Germinal center (tissue), 1 donor: Measurements from ENCODE around the gene GPC6.
"Not testable (repeated sequence)": the region's sequence is repeated elsewhere in the genome, so short reads cannot be mapped to it uniquely, and the experiment has no call there.

Experiments
- DNase-seq: peaks from one replicate; pipeline ENCODE4 v3.0.0; 2012; ENCODE audit warnings: mixed read lengths, low spot score

GPC6 gene

DNA sequence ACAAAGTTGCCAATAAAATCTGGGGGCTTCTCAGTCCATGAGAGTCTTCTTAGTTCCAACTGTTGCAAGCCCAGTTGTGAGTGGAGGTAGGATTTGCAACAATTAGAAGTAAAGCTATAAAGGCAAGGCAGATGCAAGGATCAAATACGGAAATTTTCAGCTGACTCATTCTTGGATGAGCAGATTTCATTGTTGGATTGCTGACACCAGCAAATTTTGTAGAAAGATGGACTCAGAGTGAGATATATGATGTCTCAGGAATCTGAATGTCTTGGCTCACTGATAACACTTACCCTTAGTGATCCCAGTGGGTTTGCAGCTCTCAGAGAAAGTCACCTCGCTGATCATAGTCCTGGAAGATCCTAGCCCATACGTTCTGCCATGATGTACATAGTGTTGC lies 209.0 kb downstream of the GPC6 start:
- DNase-seq = no peak

DNA sequence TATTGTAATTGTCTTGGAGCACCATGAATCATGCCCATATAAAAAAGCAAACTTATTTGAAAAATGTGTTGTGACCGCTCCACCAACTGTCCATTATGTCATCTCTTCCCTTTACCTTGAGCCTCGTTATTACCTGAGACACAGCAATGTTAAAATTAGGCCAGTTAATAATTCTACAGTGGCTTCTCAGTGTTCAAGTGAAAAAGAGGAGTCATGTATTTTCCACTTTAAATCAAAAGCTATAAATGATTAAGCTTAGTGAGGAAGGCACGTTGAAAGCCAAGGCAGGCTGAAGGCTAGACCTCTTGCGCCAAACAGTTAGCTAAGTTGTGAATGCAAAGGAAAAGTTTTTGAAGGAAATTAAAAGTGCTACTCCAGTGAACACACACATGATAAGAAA lies 210.5 kb downstream of the GPC6 start:
- no peak for DNase-seq

DNA sequence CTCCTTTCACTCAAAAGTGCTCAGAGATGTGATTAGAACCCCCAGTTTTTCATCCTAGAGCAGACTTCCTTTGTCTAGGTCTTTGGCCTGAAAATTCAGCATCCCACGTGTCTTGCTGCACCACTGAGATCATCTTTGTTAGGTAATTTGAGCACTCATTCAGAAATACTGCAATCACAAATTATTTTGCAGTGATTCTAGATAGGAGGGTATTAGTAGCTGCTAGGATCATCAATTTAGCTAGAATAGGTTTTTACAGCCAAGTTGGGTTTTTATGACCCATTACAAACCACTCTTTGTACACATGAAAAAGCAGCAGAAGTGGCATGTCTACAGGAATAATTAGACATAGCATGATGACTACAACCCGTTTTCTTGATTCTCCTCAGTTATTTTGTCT lies 219.6 kb downstream of the GPC6 start:
- no peak for DNase-seq

DNA sequence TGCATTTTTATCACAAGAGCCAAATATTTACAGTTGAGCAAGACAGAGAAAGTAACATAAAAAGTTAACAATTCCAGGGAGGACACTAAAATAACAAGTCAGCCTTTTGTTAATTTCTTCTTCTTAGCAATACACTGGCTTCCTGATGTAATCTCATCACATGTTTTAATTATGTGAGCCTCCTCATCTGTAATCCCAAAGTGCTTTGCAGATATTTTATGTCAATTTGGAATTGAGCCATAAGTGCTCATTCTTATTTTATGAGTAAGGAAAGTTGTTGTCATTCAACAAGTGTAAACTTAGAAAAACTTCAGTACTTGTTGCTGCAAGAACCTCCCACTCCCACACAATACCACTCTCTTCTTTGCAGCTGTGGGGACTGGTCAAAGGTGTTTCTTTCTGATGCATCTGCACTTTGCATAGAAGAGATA lies 223.6 kb downstream of the GPC6 start:
- DNase-seq = no peak

DNA sequence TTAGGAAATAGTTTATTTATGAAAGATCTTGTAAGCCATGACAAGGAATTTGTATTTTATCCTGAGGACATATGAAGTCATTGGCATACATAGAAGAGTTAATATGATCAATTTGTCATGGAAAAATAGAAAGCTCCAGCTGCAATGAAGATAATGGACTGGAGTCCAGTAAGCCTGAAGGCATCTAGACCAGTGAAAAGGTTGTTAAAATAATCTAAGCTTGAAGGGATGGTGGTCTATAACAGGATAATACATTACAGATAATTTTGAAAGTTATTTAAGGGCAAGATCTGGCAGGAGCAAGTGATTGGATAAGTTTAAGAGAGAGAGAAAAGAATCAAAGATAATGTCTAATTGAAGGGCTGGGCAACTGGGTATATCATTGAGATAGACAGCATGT lies 224.2 kb downstream of the GPC6 start:
- DNase-seq = no peak

DNA sequence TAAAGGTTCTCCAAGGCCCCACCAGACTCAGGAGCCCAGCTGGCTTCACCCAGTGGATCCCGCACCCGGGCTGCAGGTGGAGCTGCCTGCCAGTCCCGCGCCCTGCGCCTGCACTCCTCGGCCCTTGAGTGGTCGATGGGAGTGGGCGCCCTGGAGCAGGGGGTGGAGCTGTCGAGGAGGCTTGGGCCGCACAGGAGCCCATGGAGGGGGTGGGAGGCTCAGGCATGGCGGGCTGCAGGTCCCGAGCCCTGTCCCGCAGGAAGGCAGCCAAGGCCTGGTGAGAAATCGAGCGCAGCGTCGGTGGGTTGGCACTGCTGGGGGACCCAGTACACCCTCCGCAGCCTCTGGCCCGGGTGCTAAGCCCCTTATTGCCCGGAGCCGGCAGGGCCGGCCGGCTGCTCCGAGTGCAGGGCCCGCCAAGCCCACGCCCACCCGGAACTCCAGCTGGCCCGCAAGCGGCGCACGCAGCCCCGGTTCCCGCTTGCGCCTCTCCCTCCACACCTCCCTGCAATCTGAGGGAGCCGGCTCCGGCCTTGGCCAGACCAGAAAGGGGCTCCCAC lies 228.1 kb downstream of the GPC6 start:
- not testable (repeated sequence) for DNase-seq

DNA sequence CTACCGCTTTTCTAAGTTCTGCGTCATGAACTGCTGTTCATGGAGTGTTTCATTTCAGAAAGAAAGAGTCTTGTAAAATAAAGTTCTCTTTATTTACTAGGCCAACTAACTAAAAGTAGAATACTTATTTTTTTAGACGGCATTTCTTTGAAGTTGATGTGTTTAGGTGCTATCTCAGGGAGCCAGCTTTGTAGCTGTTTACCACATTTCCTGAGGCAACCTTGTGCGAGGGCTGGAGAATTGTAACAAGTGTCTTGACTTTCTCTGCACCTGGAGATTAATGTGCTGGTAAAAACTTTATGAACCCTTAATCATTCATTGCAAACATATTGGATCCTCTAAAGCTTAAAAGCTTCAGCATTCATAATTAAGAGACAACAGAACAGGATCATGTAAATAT lies 229.3 kb downstream of the GPC6 start:
- no peak for DNase-seq

DNA sequence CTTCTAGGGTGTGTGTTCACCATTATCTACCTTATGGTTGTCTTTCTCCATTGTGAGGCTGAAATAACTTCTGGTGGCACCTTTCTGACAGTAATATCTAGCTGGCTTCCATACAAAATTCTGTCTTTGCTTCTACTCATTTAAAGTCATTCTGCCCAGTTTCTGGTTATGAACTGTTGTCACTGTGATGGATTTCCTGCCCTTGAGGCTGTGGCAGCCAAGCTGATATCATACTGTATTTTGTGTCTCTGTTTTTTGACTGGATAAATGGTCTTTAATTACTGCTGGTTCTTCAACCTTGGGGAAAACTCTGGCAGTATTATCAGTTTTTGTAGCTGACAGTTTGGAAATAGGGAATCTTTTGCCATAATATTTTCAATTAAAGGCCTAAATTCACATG lies 233.4 kb downstream of the GPC6 start:
- no peak for DNase-seq

DNA sequence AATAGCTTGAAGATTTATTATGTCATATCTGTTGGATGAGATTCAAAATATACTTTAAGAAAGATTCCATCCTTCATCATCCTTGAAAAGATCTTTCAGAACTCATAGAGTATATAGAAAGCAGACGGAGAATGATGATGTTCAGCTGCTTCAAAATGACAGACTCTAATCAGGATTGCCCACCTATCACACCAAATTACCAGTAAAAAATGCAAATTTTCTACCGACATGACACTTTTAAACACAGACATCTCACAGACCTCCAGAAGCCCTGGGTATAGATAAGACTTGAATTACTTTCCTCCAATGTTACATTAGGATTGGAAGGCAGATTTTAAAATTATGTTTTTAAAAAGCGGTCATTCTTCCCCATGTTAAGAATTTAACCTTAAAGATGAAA lies 235.5 kb downstream of the GPC6 start:
- DNase-seq = no peak

DNA sequence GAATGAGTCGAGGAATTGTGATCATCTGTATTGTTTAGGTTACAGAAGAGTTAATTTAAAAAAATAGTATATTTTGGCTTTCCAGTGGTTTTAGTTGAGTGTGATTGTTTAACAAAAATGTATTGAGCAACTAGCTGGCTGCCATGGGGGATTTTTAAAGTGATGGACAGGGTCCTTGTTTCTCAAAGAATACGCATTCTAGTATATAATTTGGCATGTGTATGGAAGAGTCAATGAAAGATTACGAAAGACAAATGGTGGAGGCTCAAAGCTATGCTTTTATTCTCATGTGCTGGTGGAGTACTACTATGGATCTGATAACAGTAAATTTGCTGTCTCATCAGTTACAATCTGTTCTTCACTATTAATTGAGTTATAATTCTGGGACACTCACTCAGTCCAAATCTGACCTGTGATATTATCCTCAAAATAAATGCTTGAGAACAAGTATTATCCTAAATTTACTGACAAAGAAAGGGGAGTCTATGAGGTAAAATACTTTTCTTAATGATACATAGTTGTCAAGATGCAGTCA lies 240.0 kb downstream of the GPC6 start:
- DNase-seq = no peak

DNA sequence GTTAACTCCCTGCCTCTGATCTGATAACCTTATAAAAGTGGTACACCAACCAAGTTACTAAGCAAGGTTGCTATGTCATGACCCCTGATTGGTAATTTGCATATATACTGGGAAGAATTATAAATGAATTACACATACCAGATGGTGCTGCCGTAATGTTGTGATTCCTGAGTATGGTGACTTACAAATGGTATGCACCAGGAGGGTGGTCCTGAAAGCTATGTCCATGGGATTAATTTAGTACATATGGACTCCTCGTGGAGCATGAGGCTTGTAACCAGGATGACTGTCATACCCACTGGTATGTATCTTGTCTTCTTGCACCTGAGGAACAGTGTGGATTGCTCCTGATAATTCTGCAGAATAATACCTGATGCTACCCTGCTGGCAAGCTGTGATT lies 240.6 kb downstream of the GPC6 start:
- no peak for DNase-seq

DNA sequence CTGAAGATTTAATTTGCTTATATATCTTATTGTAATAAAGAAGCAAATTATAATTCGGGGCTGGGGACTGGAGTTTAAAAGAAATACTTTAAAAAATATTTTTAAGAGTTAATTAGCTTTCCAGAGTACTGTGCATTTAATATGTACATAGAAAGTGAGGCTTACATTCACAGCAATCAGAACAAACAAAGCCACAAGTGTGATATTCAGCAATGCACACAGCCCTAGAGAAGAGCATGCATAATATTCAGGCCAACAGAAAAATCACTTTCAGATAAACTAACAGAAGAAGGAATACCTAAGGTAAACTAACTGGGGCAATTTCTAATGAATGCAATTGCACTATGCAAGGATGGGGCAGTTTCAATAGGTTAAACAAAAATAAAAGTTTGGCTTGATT lies 241.8 kb downstream of the GPC6 start:
- no peak for DNase-seq

DNA sequence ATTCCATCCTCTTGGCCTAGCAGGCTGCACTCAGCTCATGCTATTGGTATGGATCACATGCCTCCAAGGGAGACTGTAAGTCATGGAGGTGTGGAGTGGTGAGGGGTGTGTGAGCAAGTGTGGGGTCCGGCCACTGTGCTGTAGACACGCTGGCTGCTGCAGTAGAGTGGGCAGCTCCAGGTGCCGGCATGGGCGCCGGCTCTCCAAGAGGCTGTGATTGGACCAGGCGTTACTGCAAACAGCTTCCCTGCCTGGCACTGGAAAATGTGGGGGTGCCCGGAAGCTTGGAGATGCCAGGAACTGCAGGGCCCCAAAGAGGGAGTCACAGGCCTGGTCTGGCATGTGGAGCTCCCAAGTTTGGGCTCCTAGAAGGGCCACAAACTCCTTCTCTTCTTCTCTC lies 245.7 kb downstream of the GPC6 start:
- DNase-seq = no peak

DNA sequence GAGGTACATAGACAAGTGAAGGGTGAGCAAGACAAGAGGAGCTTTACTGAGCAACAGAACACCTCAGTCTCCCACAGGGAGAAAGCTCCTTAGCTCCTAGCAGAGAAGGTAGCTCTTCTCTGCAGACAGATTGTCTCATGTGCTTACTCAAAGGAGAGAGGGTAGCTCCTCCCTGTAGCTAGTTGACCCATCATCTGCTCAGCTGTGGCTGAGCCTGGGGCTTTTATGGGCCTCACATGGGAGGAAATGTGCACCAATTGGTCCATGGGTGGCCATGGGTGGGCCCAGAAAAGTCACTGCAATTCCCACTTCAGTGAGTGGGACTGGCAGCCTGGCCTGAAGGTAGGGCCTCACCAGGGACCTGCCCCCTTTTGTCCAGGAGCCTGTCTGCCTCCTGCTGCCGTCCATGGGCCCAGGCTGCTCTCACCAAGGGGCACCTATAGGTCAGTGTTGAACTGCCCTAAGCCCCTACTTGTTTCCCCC lies 246.2 kb downstream of the GPC6 start:
- DNase-seq = no peak

DNA sequence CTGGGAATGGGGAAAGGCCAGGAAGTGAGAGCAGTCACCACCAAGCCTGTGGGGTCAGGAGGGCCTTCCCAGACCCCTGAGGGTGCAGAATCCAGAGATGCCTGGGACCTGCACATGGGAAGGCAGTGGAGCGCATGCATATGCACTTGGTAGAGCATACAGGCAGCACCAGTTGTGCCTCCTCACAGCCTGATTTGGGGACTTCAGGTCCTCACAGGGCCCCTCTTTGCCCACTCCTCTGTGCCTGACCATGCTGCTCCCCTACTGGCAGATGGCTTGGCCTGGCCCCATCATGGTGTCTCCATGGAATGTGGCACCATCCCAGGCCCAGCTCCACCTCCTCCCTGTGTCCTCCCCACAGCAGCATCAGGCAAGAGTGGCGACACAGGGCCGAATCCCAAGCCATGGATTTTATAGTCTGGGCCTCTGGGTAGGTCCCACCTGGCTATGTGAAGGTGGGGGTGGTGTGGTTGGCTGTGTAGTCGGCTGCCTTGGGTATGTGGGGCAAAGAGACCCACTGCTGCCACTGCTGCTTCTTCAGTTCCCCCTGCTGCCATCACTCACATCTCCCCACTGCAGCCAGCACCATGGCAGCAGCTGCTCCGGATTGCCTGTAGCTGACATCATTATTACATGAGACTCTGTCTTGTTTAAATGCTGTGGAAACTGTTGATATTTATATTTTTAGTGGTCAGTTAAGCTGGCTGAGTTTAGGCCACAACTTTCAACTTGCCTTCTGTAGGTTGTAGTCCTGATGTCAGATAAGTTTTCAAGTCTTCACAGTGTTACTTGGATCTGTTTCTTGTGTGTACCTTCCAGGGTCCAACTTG lies 247.0 kb downstream of the GPC6 start:
- no peak for DNase-seq

DNA sequence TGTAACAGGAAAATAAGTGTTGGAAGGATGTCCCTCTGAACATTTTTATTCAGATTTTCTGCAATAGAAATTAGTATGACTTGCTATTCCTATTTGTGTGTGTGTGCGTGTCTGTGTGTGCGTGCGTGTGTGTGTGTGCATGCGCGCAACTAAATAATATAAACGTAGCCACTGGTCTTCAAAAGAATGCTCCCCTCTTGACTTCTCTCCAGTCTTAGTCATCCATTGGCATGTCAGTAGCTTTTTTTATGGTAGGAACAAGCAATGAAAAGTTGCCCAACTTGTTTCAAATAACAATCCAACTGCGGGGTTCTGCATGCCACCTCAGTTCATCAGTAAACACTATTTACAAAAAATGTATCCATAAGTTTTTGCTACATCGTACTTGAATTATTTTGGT lies 249.6 kb downstream of the GPC6 start:
- DNase-seq = no peak

DNA sequence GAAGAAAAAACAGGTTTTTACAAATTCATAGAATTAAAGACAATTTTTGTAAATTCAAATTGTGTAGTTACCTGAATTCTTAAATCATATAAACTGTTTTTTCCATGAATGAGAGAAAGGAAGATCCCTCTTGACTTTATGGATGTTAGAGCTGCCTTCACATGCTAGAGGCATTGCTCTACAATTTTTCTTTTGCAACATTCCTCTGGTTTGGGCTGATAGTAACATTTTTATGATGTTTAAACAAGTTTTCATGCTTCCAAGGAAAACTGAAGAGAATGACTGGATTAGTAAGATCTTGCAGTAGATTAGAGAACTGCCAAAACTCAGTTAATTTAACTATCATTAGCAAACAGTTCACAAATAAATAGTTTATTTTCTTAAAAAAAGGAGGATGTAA lies 250.6 kb downstream of the GPC6 start:
- DNase-seq = no peak

DNA sequence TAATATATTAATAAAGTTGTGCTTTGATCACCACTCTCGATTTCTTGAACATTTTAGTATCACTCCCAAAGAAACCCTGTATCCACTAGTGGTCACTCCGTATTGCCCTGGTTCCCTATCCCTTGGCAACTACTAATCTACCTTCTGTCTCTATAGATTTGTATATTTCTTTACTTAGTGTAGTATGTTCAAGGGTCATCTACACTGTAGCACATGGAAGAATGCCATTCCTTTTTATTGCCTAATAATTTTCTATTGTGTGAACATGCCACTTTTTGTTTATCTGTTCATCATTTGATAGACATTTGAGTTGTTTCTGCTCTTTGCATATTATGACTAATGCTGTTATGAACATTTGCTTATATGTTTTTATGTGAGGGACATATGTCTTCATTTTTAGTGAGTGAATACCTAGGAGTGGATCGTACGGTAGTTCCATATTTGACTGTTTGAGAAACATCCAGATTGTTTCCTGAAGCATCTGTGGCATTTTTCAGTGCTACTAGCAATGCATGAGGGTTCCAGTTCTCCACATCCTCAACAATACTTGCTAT lies 254.0 kb downstream of the GPC6 start:
- DNase-seq = no peak

DNA sequence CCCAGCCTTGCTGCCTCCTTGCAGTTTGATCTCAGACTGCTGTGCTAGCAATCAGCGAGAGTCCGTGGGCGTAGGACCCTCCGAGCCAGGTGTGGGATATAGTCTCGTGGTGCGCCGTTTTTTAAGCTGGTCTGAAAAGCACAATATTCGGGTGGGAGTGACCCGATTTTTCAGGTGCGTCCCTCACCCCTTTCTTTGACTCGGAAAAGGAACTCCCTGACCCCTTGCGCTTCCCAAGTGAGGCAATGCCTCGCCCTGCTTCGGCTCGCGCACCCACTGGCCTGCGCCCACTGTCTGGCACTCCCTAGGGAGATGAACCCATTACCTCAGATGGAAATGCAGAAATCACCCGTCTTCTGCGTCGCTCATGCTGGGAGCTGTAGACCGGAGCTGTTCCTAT lies 269.5 kb downstream of the GPC6 start:
- DNase-seq = not testable (repeated sequence)

DNA sequence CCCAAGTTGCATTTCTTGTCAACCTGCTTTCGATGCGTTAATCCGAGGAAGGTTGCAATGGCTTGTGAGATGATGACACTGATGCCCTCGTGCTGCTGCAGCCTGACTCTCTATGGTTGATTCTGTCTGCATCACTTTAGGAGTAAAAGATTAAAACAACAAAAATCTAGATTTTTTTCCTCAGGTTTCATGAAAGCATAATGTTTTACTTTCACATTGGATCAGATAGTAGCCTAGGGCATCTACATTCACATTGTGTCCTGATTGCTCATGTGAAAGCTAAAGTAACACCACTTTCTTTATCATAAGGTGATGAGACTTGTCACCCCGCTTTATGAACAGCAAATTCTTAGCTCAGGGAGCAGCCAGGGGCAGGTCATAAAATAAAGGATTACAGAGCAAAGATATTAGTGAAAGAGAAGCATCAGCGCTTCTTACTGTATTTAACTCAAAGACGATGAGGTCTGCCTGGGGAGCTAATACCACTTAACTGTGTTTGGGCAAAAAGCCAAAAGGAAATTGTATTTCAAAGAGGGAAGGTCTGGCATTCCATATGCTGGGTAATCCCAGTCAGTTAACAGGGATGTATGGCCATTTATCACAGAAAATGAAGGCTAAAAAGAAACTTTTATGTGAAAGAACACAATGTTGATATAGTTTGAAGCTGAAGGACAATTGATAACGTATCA lies 270.5 kb downstream of the GPC6 start:
- no peak for DNase-seq

DNA sequence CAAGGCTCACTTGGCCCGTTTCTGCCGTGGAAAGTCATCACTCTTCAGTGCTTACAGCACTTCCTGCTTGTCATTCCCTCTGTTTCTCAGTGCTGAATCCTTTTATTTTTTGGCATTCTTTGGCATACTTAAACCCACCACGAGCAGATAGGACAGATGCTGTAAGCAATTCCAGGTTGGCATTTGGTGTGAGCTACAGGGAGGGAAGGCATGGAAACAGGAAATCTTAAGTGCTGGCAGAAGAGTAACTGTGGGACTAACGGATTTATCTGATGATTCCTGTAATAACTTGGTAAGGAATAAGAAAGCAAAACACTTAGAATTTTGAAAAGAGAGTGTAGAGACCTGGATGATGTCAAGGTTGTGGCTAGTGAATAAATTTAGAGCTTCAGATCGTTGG lies 273.4 kb downstream of the GPC6 start:
- no peak for DNase-seq

DNA sequence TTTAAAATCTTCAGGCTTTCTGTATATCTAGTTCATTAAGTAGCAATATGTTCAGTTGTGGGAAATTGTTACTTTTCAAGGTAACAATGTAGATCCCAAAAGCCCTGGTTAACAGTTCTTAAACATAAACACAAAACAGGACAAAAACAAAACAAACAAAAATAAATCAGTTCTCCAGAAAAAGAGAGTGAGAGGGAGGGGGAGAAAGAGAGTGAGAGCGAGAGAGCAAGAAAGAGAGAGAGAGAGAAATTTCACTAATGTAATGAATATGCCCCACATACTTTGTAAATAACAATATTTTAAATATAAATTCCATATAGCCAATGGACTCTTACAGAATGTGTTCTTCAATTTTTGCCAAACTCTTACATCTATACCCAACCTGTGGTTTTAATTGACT lies 275.5 kb downstream of the GPC6 start:
- DNase-seq = no peak
